Esophagus squamous epithelium (tissue), 4 donors: ENCODE data around the gene SLC2A4RG.

Experiments used
- CTCF ChIP-seq, 6 experiments: fragments of 450-650 bp in 4 of 6; fragments of 200-600 bp in 2 of 6; sonication (generic) in 2 of 6; IDR thresholded peaks; one replicate each; pipeline ENCODE4 v1.5.1; 2016 to 2019; ENCODE audit warnings: antibody characterized with exemption in 6 of 6, mild to moderate bottlenecking in 4 of 6, moderate library complexity in 4 of 6
- POLR2A ChIP-seq, 4 donors: fragments of 450-650 bp; IDR thresholded peaks; one replicate each; pipeline ENCODE4 v1.6.1; 2017; ENCODE audit warnings: antibody characterized with exemption in 4 of 4, mild to moderate bottlenecking in 4 of 4, moderate library complexity in 3 of 4

- TF ChIP-seq POLR2A (IDR thresholded peaks at IDR 0.05) (no peak), CTCF (IDR thresholded peaks at IDR 0.05) (no peak)
Measured at GRCh38 chr20:63742381-63743024, 2.9 kb downstream of the SLC2A4RG start.
